HG02610 (cell line): ENCODE measurements around the gene OR2T29.
"Not testable (repeated sequence)": the region's sequence is repeated elsewhere in the genome, so short reads cannot be mapped to it uniquely, and the experiment has no call there.

ENCODE experiments used
- ATAC-seq: cut with Tn5 transposase; IDR thresholded peaks from one replicate; pipeline ENCODE4 v1.9.1; 2021; ENCODE audit warnings: mild to moderate bottlenecking, moderate library complexity; ENCODE audit not compliant: unreplicated experiment

OR2T29 gene, protein sequence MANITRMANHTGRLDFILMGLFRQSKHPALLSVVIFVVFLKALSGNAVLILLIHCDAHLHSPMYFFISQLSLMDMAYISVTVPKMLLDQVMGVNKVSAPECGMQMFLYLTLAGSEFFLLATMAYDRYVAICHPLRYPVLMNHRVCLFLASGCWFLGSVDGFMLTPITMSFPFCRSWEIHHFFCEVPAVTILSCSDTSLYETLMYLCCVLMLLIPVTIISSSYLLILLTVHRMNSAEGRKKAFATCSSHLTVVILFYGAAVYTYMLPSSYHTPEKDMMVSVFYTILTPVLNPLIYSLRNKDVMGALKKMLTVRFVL

DNA sequence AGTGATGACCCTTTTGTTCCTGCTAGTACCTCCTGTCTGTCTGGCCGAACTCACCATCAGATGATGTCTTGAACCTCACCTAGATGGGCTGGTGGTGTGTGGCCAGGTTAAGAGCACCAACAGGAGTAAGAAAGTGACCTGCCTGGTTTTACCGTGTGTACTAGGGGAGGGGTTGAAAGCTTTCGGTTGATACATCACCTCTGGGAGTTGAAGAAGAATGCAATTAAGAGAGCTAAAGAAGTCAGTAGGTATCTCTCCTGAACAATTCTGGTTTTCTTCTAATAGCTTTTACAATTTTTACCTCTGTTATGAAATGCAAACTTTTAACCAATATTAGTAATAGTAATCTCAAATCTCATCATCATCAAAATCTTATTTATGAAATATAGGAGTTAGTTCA, at the start of gene OR2T29:
Gene OR2T29 (minus strand): TSS at position 101 of the 400 bp plus-strand sequence. CDS start 3,281 bp downstream, outside the sequence.
- not testable (repeated sequence) for ATAC-seq

GRCh38 chr1:248611883-248612414, 49.4 kb upstream of the OR2T29 start:
- ATAC-seq: no peak

DNA sequence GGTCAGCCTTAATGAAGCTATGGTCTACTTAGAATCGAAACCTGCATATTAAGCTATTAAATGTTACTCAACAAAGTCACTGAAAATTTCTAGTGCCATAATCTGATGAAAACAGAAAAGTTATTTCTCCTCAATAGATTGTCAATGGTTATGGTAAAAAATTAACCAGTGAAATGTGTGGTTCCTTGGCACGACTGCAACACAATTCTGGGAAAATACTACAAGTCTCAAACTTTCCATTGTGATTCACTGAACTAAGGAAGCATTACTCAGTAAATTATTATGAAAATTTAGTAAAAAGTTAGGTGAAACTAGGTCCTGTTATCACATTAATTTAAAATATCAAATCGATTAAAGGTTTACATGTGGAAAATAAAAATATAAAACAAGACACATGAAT, 47.7 kb upstream of the OR2T29 start:
- ATAC-seq: no peak

DNA sequence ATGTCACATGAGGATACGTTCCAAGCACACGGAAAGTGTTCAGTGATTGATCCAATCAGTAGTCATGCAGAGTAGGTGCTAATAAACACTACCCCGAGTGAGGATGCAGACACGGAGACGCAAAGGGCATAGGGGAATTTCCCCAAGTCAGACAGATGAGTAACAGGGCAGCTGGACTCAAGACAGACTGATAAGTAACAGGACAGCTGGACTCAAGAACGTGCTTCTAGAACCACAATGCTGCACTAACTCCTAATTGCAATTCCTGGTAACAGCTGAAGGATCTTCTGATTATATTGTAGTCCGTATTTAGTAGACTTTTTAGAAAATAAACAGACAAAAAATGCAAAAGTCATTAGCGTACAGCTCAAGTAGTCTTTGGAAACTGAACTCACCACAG, 36.8 kb upstream of the OR2T29 start:
- no peak for ATAC-seq

- no peak for ATAC-seq
Observed at GRCh38 chr1:248597589-248597988, 35.0 kb upstream of the OR2T29 start, which contains the start of gene OR2T10. Gene OR2T10 (minus strand): TSS chr1:248597700. CDS start chr1:248593768, 3,932 bp downstream.

DNA sequence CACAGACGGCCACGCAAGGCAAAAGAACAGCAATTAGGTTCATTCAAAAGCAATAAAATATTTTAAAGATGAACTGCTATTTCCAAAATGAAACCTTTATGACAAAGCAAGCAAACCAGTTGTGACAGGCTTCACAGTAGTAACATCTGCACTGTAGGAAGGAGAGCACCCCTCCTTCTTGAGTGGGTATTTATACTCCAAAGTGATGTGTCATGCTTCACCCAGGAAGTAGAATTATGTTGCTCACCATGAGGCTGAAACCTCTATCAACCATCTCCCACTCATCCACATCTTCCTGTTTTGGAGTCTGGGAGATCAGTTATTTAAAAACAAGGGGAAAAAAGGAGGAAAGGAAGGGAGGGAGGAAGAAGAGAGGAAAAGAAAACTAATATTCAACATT, 34.0 kb upstream of the OR2T29 start:
- no peak for ATAC-seq

DNA sequence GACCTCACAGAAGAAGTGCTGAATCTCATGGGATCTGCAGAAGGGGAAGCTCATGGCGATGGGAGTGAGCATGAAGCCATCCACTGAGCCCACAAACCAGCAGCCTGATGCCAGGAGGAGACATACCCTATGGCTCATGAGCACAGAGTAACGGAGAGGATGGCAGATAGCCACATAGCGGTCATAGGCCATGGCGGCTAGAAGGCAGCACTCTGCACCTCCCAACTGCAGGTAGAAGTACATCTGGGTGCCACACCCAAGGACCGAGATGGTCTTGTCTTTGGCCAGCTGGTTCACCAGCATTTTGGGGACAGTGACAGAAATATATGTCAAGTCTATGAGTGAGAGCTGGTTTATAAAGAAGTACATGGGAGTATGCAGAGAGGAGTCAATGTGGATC, 30.7 kb upstream of the OR2T29 start:
- ATAC-seq: no peak

GRCh38 chr1:248592655-248593054, 30.1 kb upstream of the OR2T29 start:
- no peak for ATAC-seq

DNA sequence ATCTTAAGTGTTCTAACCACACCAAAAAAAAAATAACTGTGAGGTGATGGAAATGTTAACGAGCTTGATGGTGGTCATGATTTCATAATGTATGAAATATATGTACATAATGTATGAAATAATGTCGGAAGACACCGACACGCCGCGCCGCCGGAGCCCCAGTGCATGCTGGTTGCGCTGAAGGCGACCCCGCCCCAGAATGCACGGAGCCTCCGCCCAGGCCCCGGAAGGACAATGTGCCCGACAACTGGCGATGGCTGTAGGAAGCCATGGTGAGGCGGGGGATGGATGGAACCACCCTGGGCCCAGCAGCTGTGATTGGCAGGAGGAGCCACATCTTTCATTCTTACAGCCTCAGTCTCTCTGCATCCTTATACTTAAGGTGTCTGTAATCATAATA, 27.5 kb upstream of the OR2T29 start:
- ATAC-seq: no peak

- ATAC-seq: no peak
Observed at GRCh38 chr1:248589334-248589733, 26.8 kb upstream of the OR2T29 start.

GRCh38 chr1:248585266-248585665, 22.7 kb upstream of the OR2T29 start:
- no peak for ATAC-seq

DNA sequence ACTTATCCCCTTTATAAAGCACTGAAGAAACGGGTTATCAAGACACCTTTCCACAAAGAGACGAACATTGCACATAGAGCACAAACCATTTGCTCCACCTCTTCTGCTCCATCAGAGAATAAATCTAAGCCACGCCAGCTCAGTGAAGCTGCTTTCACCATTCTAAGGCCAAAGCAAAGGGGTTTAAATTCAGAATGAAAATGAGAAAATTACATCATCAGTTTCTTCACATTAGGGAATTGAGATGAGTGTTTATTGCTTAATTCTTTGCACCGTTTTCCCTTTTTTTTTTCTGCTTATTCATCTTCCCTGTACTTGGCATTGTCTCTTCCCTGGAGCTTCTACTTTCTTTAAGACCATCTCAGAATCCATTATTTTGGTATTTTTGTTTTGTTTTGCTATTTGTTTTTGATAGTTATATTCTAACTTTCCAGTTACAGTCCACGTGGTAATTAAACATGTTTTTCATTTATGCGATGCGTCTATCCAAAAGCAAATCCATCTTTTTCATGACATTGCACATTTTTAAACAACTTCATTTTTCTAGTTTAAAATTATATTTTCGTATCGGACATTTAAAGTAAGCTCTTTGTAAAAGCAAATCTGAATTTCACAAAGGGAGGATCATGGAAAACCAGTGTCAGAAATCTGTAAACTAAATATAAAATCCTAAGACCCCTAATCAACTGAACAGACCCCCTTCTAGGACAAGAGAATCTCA, 13.8 kb upstream of the OR2T29 start:
- ATAC-seq: no peak

DNA sequence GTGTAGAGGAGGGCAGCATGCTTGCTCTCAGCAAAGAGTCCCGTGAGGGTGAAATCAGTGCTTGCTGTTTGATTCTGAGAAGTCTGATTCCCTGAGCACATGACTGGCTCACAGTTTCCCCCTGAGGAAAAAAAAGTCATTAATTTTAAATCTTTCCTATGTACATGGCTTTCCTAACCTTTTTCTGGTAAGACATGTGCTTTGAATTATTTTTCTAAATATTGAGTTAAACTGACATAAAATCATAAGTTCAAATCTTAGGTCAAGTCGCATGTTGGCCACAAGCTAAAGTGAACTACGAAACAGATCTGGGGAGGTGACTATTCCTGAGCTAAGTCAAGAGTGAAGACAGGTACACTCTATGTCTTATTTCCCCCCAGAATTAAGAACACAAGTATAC, 12.1 kb upstream of the OR2T29 start, which contains the start of gene OR2T34:
Gene OR2T34 (minus strand): TSS at position 101 of the 400 bp plus-strand sequence. CDS start 0 bp downstream, at position 101.
- not testable (repeated sequence) for ATAC-seq

DNA sequence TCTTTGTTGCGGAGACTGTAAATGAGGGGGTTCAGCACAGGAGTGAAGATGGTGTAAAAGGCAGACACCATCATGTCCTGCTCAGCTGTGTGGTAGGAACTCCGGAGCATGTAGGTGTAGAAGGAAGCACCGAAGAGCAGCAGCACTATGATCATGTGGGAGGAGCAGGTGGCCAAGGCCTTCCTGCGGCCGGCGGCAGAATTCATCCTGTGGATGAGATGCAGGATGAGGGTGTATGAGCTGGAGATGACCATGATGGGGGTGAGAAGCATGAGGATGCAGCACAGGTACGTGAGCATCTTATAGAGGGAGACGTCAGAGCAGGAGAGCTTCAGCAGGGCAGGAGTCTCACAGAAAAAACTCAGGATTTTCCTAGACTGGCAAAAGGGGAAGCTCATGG, 11.3 kb upstream of the OR2T29 start:
- ATAC-seq: not testable (repeated sequence)

DNA sequence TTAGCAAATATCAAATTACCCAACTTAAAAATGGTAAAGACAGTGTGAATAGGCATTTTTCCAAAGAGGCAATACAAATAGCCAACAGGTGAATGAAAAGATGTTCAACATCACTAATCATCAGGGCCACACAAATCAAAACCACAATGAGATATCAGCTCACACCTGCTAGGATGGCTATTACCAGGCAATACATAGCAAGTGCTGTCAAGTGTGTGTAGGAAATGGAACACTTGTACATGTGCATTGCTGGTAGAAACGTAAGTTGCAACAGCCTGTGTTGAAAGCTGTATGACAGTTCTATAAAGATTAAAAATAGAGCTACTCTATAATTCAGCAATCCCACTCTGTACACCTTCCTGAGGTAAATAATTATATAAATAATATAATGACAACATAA, 9.5 kb upstream of the OR2T29 start:
- peak; percentile 92 for ATAC-seq

DNA sequence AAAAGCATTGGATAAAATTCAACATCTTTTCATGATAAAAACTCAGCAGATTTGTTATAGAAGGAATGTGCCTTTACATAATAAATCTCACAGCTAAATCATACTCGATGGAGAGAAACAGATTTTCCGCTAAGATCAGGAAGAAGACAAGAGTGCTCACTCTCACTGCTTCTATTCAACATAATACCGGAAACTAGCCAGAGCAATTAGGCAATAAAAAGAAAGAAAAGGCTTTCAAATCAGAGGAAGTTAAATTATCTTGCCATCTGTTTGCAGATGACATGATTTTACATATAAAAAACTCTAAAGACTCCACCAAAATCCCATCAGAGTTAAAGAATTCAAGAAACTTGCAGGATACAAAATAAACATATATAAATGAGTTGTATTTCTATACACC, 8.2 kb upstream of the OR2T29 start:
- ATAC-seq: not testable (repeated sequence)

- not testable (repeated sequence) for ATAC-seq
Observed at GRCh38 chr1:248569049-248569448, 6.5 kb upstream of the OR2T29 start.

- peak; percentile 83 for ATAC-seq
Observed at GRCh38 chr1:248565530-248566373, 3.2 kb upstream of the OR2T29 start.

DNA sequence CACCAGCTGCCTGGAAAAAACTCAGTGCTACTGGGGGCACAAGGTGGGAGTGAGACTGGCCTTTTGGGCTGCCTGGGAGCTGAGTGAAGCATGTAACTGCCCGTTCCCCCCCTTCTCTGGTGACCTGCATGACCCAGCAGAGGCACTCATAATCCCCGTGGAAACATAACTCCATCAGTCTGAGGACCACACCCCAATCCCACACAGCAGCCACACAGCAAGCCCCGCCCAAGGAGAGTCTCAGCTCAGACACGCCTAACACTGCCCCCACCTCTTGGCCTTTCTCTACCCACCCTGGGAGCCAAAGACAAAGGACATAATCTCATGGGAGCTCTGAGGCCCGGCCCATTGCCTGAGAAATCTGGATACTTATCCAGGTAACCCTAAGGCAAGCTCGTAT, 11.5 kb downstream of the OR2T29 start:
- ATAC-seq: not testable (repeated sequence)

DNA sequence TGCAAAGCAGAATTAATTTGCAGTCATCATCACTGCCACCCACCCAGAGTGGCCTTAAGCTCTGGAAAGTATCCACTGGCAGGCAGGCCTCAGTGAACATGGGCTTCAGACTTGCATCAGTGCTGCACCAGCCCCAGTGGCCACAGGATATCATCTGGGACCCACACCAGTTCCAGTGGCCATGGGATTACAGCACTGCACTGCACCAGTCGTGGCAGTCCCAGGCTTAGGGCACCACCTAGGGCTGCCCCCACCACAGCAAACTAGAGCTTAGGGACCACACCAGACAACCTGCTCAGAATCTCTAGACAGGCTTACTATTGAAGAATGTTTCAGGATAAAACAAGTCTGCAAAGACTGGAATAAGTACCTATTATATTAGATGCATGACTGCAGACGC, 15.2 kb downstream of the OR2T29 start:
- not testable (repeated sequence) for ATAC-seq

- ATAC-seq: peak; percentile 63
Observed at GRCh38 chr1:248537449-248537848, 25.1 kb downstream of the OR2T29 start.
